Endodermal cell (in vitro differentiated cells): Measurements from ENCODE around the gene UCN2. TPM values are rescaled to one million over a fixed set of nuclear protein-coding genes. Genes with fewer than 3 reads are reported as not detected.

Source experiments
- DNase-seq: peaks from one replicate; pipeline ENCODE4 v3.0.0-alpha.2; 2017
- H3K27ac ChIP-seq: 2 replicates; pipeline ENCODE4 v1.5.1; 2013; ENCODE audit warnings: mild to moderate bottlenecking, low read depth, low read length, moderate library complexity
- H3K27me3 ChIP-seq: 2 replicates; pipeline ENCODE4 v1.6.1; 2013; ENCODE audit warnings: mild to moderate bottlenecking, low read length, moderate library complexity; ENCODE audit not compliant: insufficient read depth, control insufficient read depth, poor library complexity, severe bottlenecking
- H3K36me3 ChIP-seq: 2 replicates; pipeline ENCODE4 v1.7.0; 2013; ENCODE audit warnings: mild to moderate bottlenecking, low read length, moderate library complexity; ENCODE audit not compliant: control insufficient read depth, insufficient read depth
- H3K4me1 ChIP-seq: one replicate; pipeline ENCODE4 v1.7.0; 2013; ENCODE audit warnings: low read length; ENCODE audit not compliant: control insufficient read depth, insufficient read depth
- H3K4me3 ChIP-seq: 2 replicates; pipeline ENCODE4 v1.5.1; 2013; ENCODE audit warnings: mild to moderate bottlenecking, low read length, moderate library complexity
- H3K9ac ChIP-seq: 2 replicates; pipeline ENCODE4 v1.6.1; 2013; ENCODE audit warnings: mild to moderate bottlenecking, low read length, moderate library complexity; ENCODE audit not compliant: poor library complexity, severe bottlenecking; ENCODE audit errors: extremely low read depth
- H3K9me3 ChIP-seq: 2 replicates; pipeline ENCODE4 v1.6.1; 2013; ENCODE audit warnings: mild to moderate bottlenecking, low read length, moderate library complexity; ENCODE audit not compliant: control insufficient read depth
- H3K27ac Mint-ChIP-seq: 2 replicates; pipeline ENCODE4 v1.8.0; 2020; ENCODE audit warnings: mixed read lengths
- H3K27me3 Mint-ChIP-seq: 2 replicates; pipeline ENCODE4 v1.8.0; 2021; ENCODE audit warnings: mild to moderate bottlenecking, mixed read lengths; ENCODE audit not compliant: insufficient read depth
- H3K36me3 Mint-ChIP-seq: 2 replicates; pipeline ENCODE4 v1.8.0; 2020; ENCODE audit warnings: low read depth, mixed read lengths
- H3K4me1 Mint-ChIP-seq: 2 replicates; pipeline ENCODE4 v1.8.0; 2020; ENCODE audit warnings: mixed read lengths
- H3K4me3 Mint-ChIP-seq: 2 replicates; pipeline ENCODE4 v1.8.0; 2020; ENCODE audit warnings: mild to moderate bottlenecking, moderate library complexity, mixed read lengths
- H3K9me3 Mint-ChIP-seq: 2 replicates; pipeline ENCODE4 v1.8.0; 2020; ENCODE audit warnings: mild to moderate bottlenecking, mixed read lengths
- CTCF ChIP-seq: fragments of 200-600 bp; sonication (generic); conservative IDR thresholded peaks from 2 replicates; pipeline ENCODE4 v1.5.0; 2021; ENCODE audit warnings: antibody characterized with exemption, mild to moderate bottlenecking
- WGBS, 2 experiments: methylation state at CpG; one replicate each; pipeline versions ENCODE4 v1.1.5 to v1.1.7; 2013; ENCODE audit warnings: missing lambda C conversion rate in 2 of 2, mixed read lengths in 1 of 2; ENCODE audit not compliant: insufficient coverage in 1 of 2, insufficient read length in 1 of 2; 5-methylcytosine and 5-hydroxymethylcytosine counted together
- total RNA-seq, 2 donors: library from RNA; stranded (reverse); fragmentation: NEBNext Ultra II Directional in 1 of 2; extraction: Animal tissue kit (Norgen Biotek cat#: 25700) in 1 of 2; gene quantifications; 2 replicates in 1 of 2; 3 replicates in 1 of 2; pipeline ENCODE4 v1.2.1, GENCODE V29; 2021

The UCN2 gene
- total RNA-seq, 2 donors from 2014 or later = not detected

- peaks cover 51% of the 10 kb centered on the region for H3K36me3 Mint-ChIP-seq
- DNase-seq = no peak
- H3K4me3 ChIP-seq = peak overlapping the region; percentile 92
Observed at GRCh38 chr3:48607519-48607918, 43.9 kb upstream of the UCN2 start.

GRCh38 chr3:48601622-48601994 lies 38.0 kb upstream of the UCN2 start:
- no peaks in the 10 kb centered on the region for H3K9me3 Mint-ChIP-seq
- H3K27ac Mint-ChIP-seq = no peak overlapping the region
- H3K27me3 Mint-ChIP-seq = no peaks in the 10 kb centered on the region
- Histone ChIP-seq H3K9me3 (no peaks in the 10 kb centered on the region), H3K4me3 (no peak overlapping the region), H3K9ac (no peak overlapping the region), H3K4me1 (no peaks in the 10 kb centered on the region), H3K27me3 (no peaks in the 10 kb centered on the region), H3K36me3 (peaks cover 76% of the 10 kb centered on the region), H3K27ac (no peak overlapping the region)
- H3K4me3 Mint-ChIP-seq = no peak overlapping the region
- no peak for TF ChIP-seq CTCF
- WGBS, 2 experiments = 94 to 97% methylated on average over 2 of the region's 2 CpGs
- peaks cover 77% of the 10 kb centered on the region for H3K36me3 Mint-ChIP-seq
- H3K4me1 Mint-ChIP-seq = no peaks in the 10 kb centered on the region
- no peak for DNase-seq

More at GRCh38 chr3:48607519-48607918, 43.9 kb upstream of the UCN2 start:
- no peak overlapping the region for H3K9ac ChIP-seq
- no peaks in the 10 kb centered on the region for H3K9me3 Mint-ChIP-seq
- no peak for TF ChIP-seq CTCF
- H3K4me3 Mint-ChIP-seq = peak overlapping the region; percentile 96
- H3K36me3 ChIP-seq = peaks cover 54% of the 10 kb centered on the region
- no peak overlapping the region for H3K27ac ChIP-seq
- H3K27ac Mint-ChIP-seq = no peak overlapping the region
- no peaks in the 10 kb centered on the region for H3K27me3 ChIP-seq
- 91 to 94% methylated on average over 5 of the region's 5 CpGs for WGBS, 2 experiments
- H3K9me3 ChIP-seq = no peaks in the 10 kb centered on the region
- no peaks in the 10 kb centered on the region for H3K4me1 ChIP-seq
- peaks cover 10% of the 10 kb centered on the region for H3K4me1 Mint-ChIP-seq
- H3K27me3 Mint-ChIP-seq = no peaks in the 10 kb centered on the region

- peaks cover 74% of the 10 kb centered on the region for H3K36me3 Mint-ChIP-seq
- no peaks in the 10 kb centered on the region for H3K27me3 ChIP-seq
- H3K9ac ChIP-seq = no peak overlapping the region
- peaks cover 70% of the 10 kb centered on the region for H3K36me3 ChIP-seq
- no peak overlapping the region for H3K4me3 Mint-ChIP-seq
- H3K9me3 ChIP-seq = no peaks in the 10 kb centered on the region
- no peaks in the 10 kb centered on the region for H3K4me1 ChIP-seq
- H3K27ac ChIP-seq = no peak overlapping the region
- no peak overlapping the region for H3K4me3 ChIP-seq
- H3K27me3 Mint-ChIP-seq = no peaks in the 10 kb centered on the region
- H3K9me3 Mint-ChIP-seq = no peaks in the 10 kb centered on the region
- peaks cover 4% of the 10 kb centered on the region for H3K4me1 Mint-ChIP-seq
- DNase-seq = no peak
- no peak overlapping the region for H3K27ac Mint-ChIP-seq
- TF ChIP-seq CTCF = no peak
- WGBS, 2 experiments = 94 to 96% methylated on average over 19 of the region's 19 CpGs
Observed at GRCh38 chr3:48600711-48601621, 37.4 kb upstream of the UCN2 start.
